CD4-positive, alpha-beta memory T cell (primary cell): ENCODE data around the gene SLC22A31. TPM values are rescaled to one million over a fixed set of nuclear protein-coding genes. Genes with fewer than 3 reads are reported as not detected.
A peak's percentile ranks its signal among the peaks of the same experiment; 100 is the strongest.
"Not testable (repeated sequence)": the region's sequence is repeated elsewhere in the genome, so short reads cannot be mapped to it uniquely, and the experiment has no call there.

Experiments used
- CTCF ChIA-PET: fragments of 350-600 bp; sonication (Branson Sonifier 250); formaldehyde crosslinking; loops from one replicate; lab custom pipeline; 2021; ENCODE audit warnings: inconsistent platforms; ENCODE audit not compliant: partially characterized antibody; lab: Charles Lee
- POLR2A ChIA-PET: fragments of 350-600 bp; sonication (Branson Sonifier 250); formaldehyde crosslinking; loops from one replicate; lab custom pipeline; 2021; ENCODE audit not compliant: partially characterized antibody; lab: Charles Lee
- DNase-seq, 5 donors: peaks; one replicate each; pipeline versions ENCODE4 v3.0.0 to v3.0.0-alpha.2; 2020 to 2022; ENCODE audit warnings: mixed read lengths in 1 of 5
- H3K27ac ChIP-seq: one replicate; pipeline ENCODE4 v1.7.0; 2013; ENCODE audit warnings: low read depth, low read length
- H3K27me3 ChIP-seq: 2 replicates; pipeline ENCODE4 v1.7.0; 2013; ENCODE audit warnings: mild to moderate bottlenecking, low read length, moderate library complexity; ENCODE audit not compliant: insufficient read depth
- H3K36me3 ChIP-seq: 2 replicates; pipeline ENCODE4 v1.7.0; 2013; ENCODE audit warnings: mild to moderate bottlenecking, low read length, moderate library complexity; ENCODE audit not compliant: insufficient read depth
- H3K4me1 ChIP-seq: 2 replicates; pipeline ENCODE4 v1.7.0; 2013; ENCODE audit warnings: mild to moderate bottlenecking, low read length, moderate library complexity; ENCODE audit not compliant: insufficient read depth
- H3K4me3 ChIP-seq, 2 donors: one replicate each; pipeline ENCODE4 v1.7.0; 2013; ENCODE audit warnings: low read length in 2 of 2, mild to moderate bottlenecking in 1 of 2
- H3K9me3 ChIP-seq, 2 donors: one replicate each; pipeline ENCODE4 v1.7.0; 2013; ENCODE audit warnings: low read length in 2 of 2, control low read depth in 1 of 2; ENCODE audit not compliant: control insufficient read depth in 1 of 2
- H3K27ac Mint-ChIP-seq, 7 donors: one replicate each; pipeline ENCODE4 v1.8.0; 2020 to 2021; ENCODE audit warnings: mixed read lengths in 7 of 7, mild to moderate bottlenecking in 6 of 7, inconsistent platforms in 3 of 7, moderate library complexity in 3 of 7
- H3K27me3 Mint-ChIP-seq, 2 donors: one replicate each; pipeline ENCODE4 v1.8.0; 2020 to 2021; ENCODE audit warnings: mixed read lengths in 2 of 2
- H3K36me3 Mint-ChIP-seq, 2 donors: one replicate each; pipeline ENCODE4 v1.8.0; 2020 to 2021; ENCODE audit warnings: mixed read lengths in 2 of 2, inconsistent platforms in 1 of 2, mild to moderate bottlenecking in 1 of 2
- H3K4me1 Mint-ChIP-seq, 4 donors: one replicate each; pipeline ENCODE4 v1.8.0; 2020 to 2021; ENCODE audit warnings: mixed read lengths in 4 of 4, mild to moderate bottlenecking in 1 of 4
- H3K4me3 Mint-ChIP-seq, 8 donors: one replicate each; pipeline ENCODE4 v1.8.0; 2020 to 2021; ENCODE audit warnings: mixed read lengths in 8 of 8, mild to moderate bottlenecking in 7 of 8, moderate library complexity in 6 of 8, inconsistent platforms in 3 of 8
- H3K9me3 Mint-ChIP-seq, 8 donors: one replicate each; pipeline ENCODE4 v1.8.0; 2020 to 2021; ENCODE audit warnings: mixed read lengths in 8 of 8, mild to moderate bottlenecking in 5 of 8, inconsistent platforms in 3 of 8, moderate library complexity in 1 of 8
- intact Hi-C: fragments of 100-400 bp; cut with micrococcal nuclease; formaldehyde crosslinking; loops from one replicate; pipeline ENCODE4 v1.15.1; 2023
- polyA plus RNA-seq, 2 donors: library from polyadenylated mRNA; unstranded; fragments of 300-500 nt; fragmentation: Illumina TruSeq; gene quantifications; one replicate each; pipeline ENCODE4 v1.2.3, GENCODE V29; 2021
- total RNA-seq, 2 experiments: library from RNA; stranded (reverse); gene quantifications; one replicate each; pipeline ENCODE4 v1.2.3, GENCODE V29; 2021

The SLC22A31 gene
- total and polyA plus RNA-seq, 4 experiments from 2014 or later = 0.32 to 0.48 (median 0.44) TPM; not detected in 1

GRCh38 chr16:89187770-89188392, 12.5 kb downstream of the SLC22A31 start:
- intact Hi-C loops = no loop called here
- POLR2A ChIA-PET = interaction anchor here (1.0 kb wide), 1 partner anchor 94 kb away, joined by 4 read pairs; the partner anchor contains the start of gene ACSF3
- CTCF ChIA-PET = no interaction called here
- Histone ChIP-seq H3K27ac (no peak overlapping the region), H3K9me3 (no peaks in the 10 kb centered on the region), H3K36me3 (no peaks in the 10 kb centered on the region), H3K27me3 (no peaks in the 10 kb centered on the region), H3K4me1 (no peaks in the 10 kb centered on the region), H3K4me3 (no peak overlapping the region)
- no peaks in the 10 kb centered on the region for H3K36me3 Mint-ChIP-seq
- peak overlapping the region in 6 of 7 donors; percentile 66 to 97 (median 80) for H3K27ac Mint-ChIP-seq
- peaks cover 0 to 23% (median 3%) of the 10 kb centered on the region in 4 donors for H3K4me1 Mint-ChIP-seq
- peak in 2 of 5 donors; percentile 45 to 71 for DNase-seq
- peak overlapping the region in 1 of 8 donors; percentile 65 for H3K4me3 Mint-ChIP-seq
- peaks cover 0 to 1% of the 10 kb centered on the region in 2 donors for H3K27me3 Mint-ChIP-seq
- peaks cover 0 to 8% (median 0%) of the 10 kb centered on the region in 8 donors for H3K9me3 Mint-ChIP-seq

- peak overlapping the region in 4 of 8 donors; percentile 4 to 65 (median 26) for H3K4me3 Mint-ChIP-seq
Measured at GRCh38 chr16:89187032-89187769, 13.1 kb downstream of the SLC22A31 start.

GRCh38 chr16:89186593-89187031, 13.7 kb downstream of the SLC22A31 start:
- H3K27ac ChIP-seq, H3K36me3 ChIP-seq, H3K36me3 Mint-ChIP-seq, H3K27me3 ChIP-seq, H3K4me3 ChIP-seq, H3K9me3 Mint-ChIP-seq, H3K27me3 Mint-ChIP-seq, CTCF ChIA-PET, H3K4me1 ChIP-seq, H3K4me3 Mint-ChIP-seq, intact Hi-C loops, H3K9me3 ChIP-seq, POLR2A ChIA-PET: not testable (repeated sequence)
- H3K4me1 Mint-ChIP-seq = peaks cover 3 to 23% (median 8%) of the 10 kb centered on the region in 4 donors
- DNase-seq = peak in 1 of 5 donors; percentile 31
- peak overlapping the region in 1 of 7 donors; percentile 97 for H3K27ac Mint-ChIP-seq

More at GRCh38 chr16:89187032-89187769, 13.1 kb downstream of the SLC22A31 start:
- Mint-ChIP-seq H3K27me3 (peaks cover 0 to 1% of the 10 kb centered on the region in 2 donors), H3K27ac (peak overlapping the region; percentile 57 to 97 (median 83)), H3K9me3 (peaks cover 0 to 8% (median 0%) of the 10 kb centered on the region in 8 donors), H3K36me3 (no peaks in the 10 kb centered on the region), H3K4me1 (peaks cover 3 to 23% (median 7%) of the 10 kb centered on the region in 4 donors)
- POLR2A ChIA-PET = interaction anchor here (1.0 kb wide), 1 partner anchor 93 kb away, joined by 4 read pairs; the partner anchor contains the start of gene ACSF3
- Histone ChIP-seq H3K9me3 (no peaks in the 10 kb centered on the region), H3K4me1 (peaks cover 5% of the 10 kb centered on the region), H3K4me3 (no peak overlapping the region), H3K27ac (no peak overlapping the region), H3K27me3 (no peaks in the 10 kb centered on the region), H3K36me3 (no peaks in the 10 kb centered on the region)
- DNase-seq = peak; percentile 36 to 75 (median 52)
- intact Hi-C loops = no loop called here
- CTCF ChIA-PET = no interaction called here

DNA sequence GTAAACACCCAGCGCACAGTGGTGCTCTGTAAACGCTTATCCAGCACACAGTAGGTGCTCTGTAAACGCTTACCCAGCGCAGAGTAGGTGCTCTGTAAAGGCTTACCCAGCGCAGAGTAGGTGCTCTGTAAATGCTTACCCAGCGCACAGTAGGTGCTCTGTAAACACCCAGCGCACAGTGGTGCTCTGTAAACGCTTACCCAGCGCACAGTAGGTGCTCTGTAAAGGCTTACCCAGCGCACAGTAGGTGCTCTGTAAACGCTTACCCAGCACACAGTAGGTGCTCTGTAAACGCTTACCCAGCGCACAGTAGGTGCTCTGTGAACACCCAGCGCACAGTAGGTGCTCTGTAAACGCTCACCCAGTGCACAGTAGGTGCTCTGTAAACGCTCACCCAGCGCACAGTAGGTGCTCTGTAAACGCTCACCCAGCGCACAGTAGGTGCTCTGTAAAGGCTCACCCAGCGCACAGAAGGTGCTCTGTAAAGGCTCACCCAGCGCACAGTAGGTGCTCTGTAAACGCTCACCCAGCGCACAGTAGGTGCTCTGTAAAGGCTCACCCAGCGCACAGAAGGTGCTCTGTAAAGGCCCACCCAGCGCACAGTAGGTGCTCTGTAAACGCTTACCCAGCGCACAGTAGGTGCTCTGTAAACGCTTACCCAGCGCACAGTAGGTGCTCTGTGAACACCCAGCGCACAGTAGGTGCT, 14.3 kb downstream of the SLC22A31 start:
- H3K4me1 Mint-ChIP-seq = peaks cover 3 to 21% (median 10%) of the 10 kb centered on the region in 4 donors
- H3K27ac Mint-ChIP-seq = peak overlapping the region in 4 of 7 donors; percentile 6 to 97 (median 55)
- CTCF ChIA-PET, H3K27ac ChIP-seq, DNase-seq, H3K9me3 ChIP-seq, intact Hi-C loops, H3K27me3 ChIP-seq, H3K4me3 Mint-ChIP-seq, H3K27me3 Mint-ChIP-seq, H3K9me3 Mint-ChIP-seq, POLR2A ChIA-PET, H3K4me1 ChIP-seq, H3K36me3 ChIP-seq, H3K36me3 Mint-ChIP-seq, H3K4me3 ChIP-seq: not testable (repeated sequence)

DNA sequence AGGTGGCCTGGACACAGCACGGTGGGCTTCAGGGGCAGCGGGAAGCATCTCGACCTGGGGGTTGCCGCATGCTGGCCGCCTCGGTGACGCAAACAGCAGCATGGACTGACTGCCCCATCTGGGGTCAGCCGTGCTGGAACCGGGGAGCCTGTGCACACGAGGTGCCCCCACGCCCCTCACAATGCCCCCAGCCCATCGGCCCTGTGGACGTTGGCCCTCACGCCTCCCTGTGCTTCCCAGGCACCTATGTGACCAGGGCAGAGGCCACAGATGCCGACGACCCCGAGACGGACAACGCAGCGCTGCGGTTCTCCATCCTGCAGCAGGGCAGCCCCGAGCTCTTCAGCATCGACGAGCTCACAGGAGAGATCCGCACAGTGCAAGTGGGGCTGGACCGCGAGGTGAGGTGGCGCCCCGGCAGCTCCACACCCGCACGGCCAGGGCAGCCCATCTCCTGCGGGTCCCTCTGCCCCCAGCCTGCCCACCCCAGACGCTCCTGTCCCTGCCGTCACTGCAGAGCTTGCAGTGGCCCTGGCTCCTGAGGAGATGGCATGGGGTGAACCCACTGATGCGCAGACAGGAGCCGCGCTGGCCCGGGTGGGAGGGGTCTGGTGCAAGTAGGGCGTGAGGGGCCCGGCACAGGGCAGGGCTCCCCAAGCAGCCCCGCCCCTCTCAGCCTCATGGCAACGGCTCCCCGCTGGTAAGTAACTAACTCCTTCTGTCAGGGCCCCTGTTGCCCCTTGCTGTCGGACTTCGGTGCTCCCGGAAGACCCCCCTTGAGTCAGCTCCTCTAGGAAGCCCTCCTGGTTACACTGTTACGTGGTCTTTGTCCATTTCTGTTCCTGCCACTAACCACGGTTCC, 15.2 kb downstream of the SLC22A31 start:
- Histone ChIP-seq H3K36me3 (no peaks in the 10 kb centered on the region), H3K4me3 (no peak overlapping the region), H3K27ac (no peak overlapping the region), H3K9me3 (no peaks in the 10 kb centered on the region), H3K4me1 (peaks cover 6% of the 10 kb centered on the region), H3K27me3 (no peaks in the 10 kb centered on the region)
- Mint-ChIP-seq H3K27me3 (peaks cover 0 to 1% of the 10 kb centered on the region in 2 donors), H3K4me1 (peaks cover 3 to 19% (median 8%) of the 10 kb centered on the region in 4 donors), H3K9me3 (peaks cover 0 to 10% (median 0%) of the 10 kb centered on the region in 8 donors), H3K27ac (peak overlapping the region in 4 of 7 donors; percentile 6 to 90 (median 67)), H3K4me3 (peak overlapping the region in 1 of 8 donors; percentile 28), H3K36me3 (no peaks in the 10 kb centered on the region)
- peak; percentile 34 to 74 (median 61) for DNase-seq
- intact Hi-C loops = no loop called here
- POLR2A ChIA-PET = interaction anchor here (0.7 kb wide), 1 partner anchor 688 kb away, joined by 3 read pairs; the partner anchor contains the start of gene TCF25
- CTCF ChIA-PET = no interaction called here

DNA sequence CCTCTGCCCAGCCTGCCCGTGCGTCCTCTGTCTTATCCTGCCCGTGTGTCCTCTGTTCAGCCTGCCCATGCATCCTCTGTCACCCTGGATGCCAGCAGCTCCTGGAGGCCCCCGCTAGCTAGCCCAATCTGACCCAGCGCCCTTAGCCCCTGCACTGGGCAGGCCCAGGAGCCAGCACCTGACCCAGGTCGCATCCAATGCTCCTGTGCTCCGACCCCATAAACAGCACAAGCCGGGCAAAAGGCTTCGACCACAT, 15.7 kb downstream of the SLC22A31 start:
- H3K27ac Mint-ChIP-seq = peak overlapping the region in 4 of 7 donors; percentile 10 to 90 (median 83)
- peaks cover 0 to 10% (median 0%) of the 10 kb centered on the region in 8 donors for H3K9me3 Mint-ChIP-seq
- POLR2A ChIA-PET = no interaction called here
- CTCF ChIA-PET = no interaction called here
- H3K4me3 Mint-ChIP-seq = peak overlapping the region in 2 of 8 donors; percentile 18 to 52
- intact Hi-C loops = no loop called here
- Histone ChIP-seq H3K4me3 (no peak overlapping the region), H3K4me1 (peaks cover 6% of the 10 kb centered on the region), H3K9me3 (no peaks in the 10 kb centered on the region), H3K36me3 (no peaks in the 10 kb centered on the region), H3K27ac (no peak overlapping the region), H3K27me3 (no peaks in the 10 kb centered on the region)
- DNase-seq = peak in 1 of 5 donors; percentile 28
- no peaks in the 10 kb centered on the region for H3K36me3 Mint-ChIP-seq
- H3K27me3 Mint-ChIP-seq = peaks cover 0 to 1% of the 10 kb centered on the region in 2 donors
- H3K4me1 Mint-ChIP-seq = peaks cover 3 to 17% (median 8%) of the 10 kb centered on the region in 4 donors
